DND-41 (cell line): ENCODE results near the gene ASIC3.

ENCODE experiments used
- ATAC-seq: fragments of 200-7000 bp; cut with Tn5 transposase; 3 replicates; pipeline ENCODE4 v1.9.1; 2021; ENCODE audit warnings: low read depth; ENCODE audit not compliant: insufficient read depth
- DNase-seq: peaks from one replicate; pipeline ENCODE4 v3.0.0-alpha.2; 2020
- H2AFZ ChIP-seq: 2 replicates; pipeline ENCODE4 v1.6.0; 2012; ENCODE audit warnings: low read depth, low read length
- H3K27ac ChIP-seq: 2 replicates; pipeline ENCODE4 v1.5.1; 2012; ENCODE audit warnings: low read length, inconsistent platforms
- H3K27me3 ChIP-seq: fragments of 200-600 bp; sonication (generic); 2 replicates; pipeline ENCODE4 v1.6.0; 2012; ENCODE audit warnings: low read length, mild to moderate bottlenecking, inconsistent platforms; ENCODE audit not compliant: insufficient read depth, poor library complexity
- H3K36me3 ChIP-seq: 2 replicates; pipeline ENCODE4 v1.5.1; 2012; ENCODE audit warnings: low read length, inconsistent platforms; ENCODE audit not compliant: insufficient read depth
- H3K4me1 ChIP-seq: 2 replicates; pipeline ENCODE4 v1.5.1; 2012; ENCODE audit warnings: mild to moderate bottlenecking, low read length; ENCODE audit not compliant: insufficient read depth
- H3K4me2 ChIP-seq: 2 replicates; pipeline ENCODE4 v1.6.0; 2012; ENCODE audit warnings: mild to moderate bottlenecking, moderate library complexity, low read length, inconsistent platforms; ENCODE audit not compliant: insufficient read depth
- H3K4me3 ChIP-seq, 2 experiments: fragments of 200-600 bp in 1 of 2; shearing (Covaris generic) in 1 of 2; 2 replicates each; pipeline ENCODE4 v1.5.1; 2012 to 2016; ENCODE audit warnings: inconsistent platforms in 2 of 2, low read length in 2 of 2, mild to moderate bottlenecking in 2 of 2, low read depth in 1 of 2, moderate library complexity in 1 of 2
- H3K79me2 ChIP-seq: 2 replicates; pipeline ENCODE4 v1.6.0; 2012; ENCODE audit warnings: low read length, inconsistent platforms; ENCODE audit not compliant: insufficient read depth
- H3K9ac ChIP-seq: 2 replicates; pipeline ENCODE4 v1.6.0; 2012; ENCODE audit warnings: low read depth, mild to moderate bottlenecking, inconsistent platforms, low read length, moderate library complexity
- H3K9me3 ChIP-seq: 2 replicates; pipeline ENCODE4 v1.5.1; 2012; ENCODE audit warnings: low read length, moderate library complexity, mild to moderate bottlenecking, inconsistent platforms; ENCODE audit not compliant: insufficient read depth, severe bottlenecking
- H4K20me1 ChIP-seq: 2 replicates; pipeline ENCODE4 v1.6.0; 2012; ENCODE audit warnings: low read length; ENCODE audit not compliant: insufficient read depth
- CTCF ChIP-seq: IDR thresholded peaks from 2 replicates; pipeline ENCODE4 v1.5.1; 2012; ENCODE audit warnings: borderline replicate concordance, low read length, moderate library complexity, mild to moderate bottlenecking; ENCODE audit not compliant: poor library complexity, severe bottlenecking; ENCODE audit errors: extremely low read depth
- EZH2 ChIP-seq: IDR thresholded peaks from 3 replicates; pipeline ENCODE4 v1.6.1; 2012; ENCODE audit warnings: borderline replicate concordance, low read depth, mild to moderate bottlenecking, moderate library complexity, low read length, inconsistent platforms; ENCODE audit not compliant: severe bottlenecking

Gene ASIC3

GRCh38 chr7:151033864-151034249, 14.5 kb upstream of the ASIC3 start:
- Histone ChIP-seq H3K27ac (no peak overlapping the region), H3K36me3 (peaks cover 56% of the 10 kb centered on the region), H4K20me1 (0 out of 2 replicates have a peak, but pooled peaks cover 11% of the 10 kb centered on the region), H3K9ac (no peak overlapping the region), H3K79me2 (peaks cover 21% of the 10 kb centered on the region), H3K4me3 (no peak overlapping the region), H3K27me3 (no peaks in the 10 kb centered on the region), H2AFZ (no peak overlapping the region), H3K4me1 (peaks cover 14% of the 10 kb centered on the region), H3K4me2 (no peak overlapping the region), H3K9me3 (no peaks in the 10 kb centered on the region)
- no peak for TF ChIP-seq EZH2
- no peak for TF ChIP-seq CTCF
- ATAC-seq = no peak
- DNase-seq = no peak

- no peak for DNase-seq
- no peak for ATAC-seq
- TF ChIP-seq CTCF = no peak
- no peak for TF ChIP-seq EZH2
- Histone ChIP-seq H3K9me3 (no peaks in the 10 kb centered on the region), H3K4me3 (no peak overlapping the region), H3K79me2 (peaks cover 15% of the 10 kb centered on the region), H4K20me1 (0 out of 2 replicates have a peak, but pooled peaks cover 11% of the 10 kb centered on the region), H3K9ac (no peak overlapping the region), H3K36me3 (peaks cover 56% of the 10 kb centered on the region), H2AFZ (no peak overlapping the region), H3K4me1 (peaks cover 8% of the 10 kb centered on the region), H3K4me2 (no peak overlapping the region), H3K27me3 (no peaks in the 10 kb centered on the region), H3K27ac (no peak overlapping the region)
Observed at GRCh38 chr7:151034312-151035025, 13.9 kb upstream of the ASIC3 start.

GRCh38 chr7:151035026-151035717, 13.2 kb upstream of the ASIC3 start:
- Histone ChIP-seq H3K4me1 (peaks cover under 1% of the 10 kb centered on the region; the same call in 1 of the 2 replicates), H3K27me3 (no peaks in the 10 kb centered on the region), H3K36me3 (peaks cover 56% of the 10 kb centered on the region), H4K20me1 (0 out of 2 replicates have a peak, but pooled peaks cover 11% of the 10 kb centered on the region), H2AFZ (no peak overlapping the region), H3K79me2 (peaks cover 9% of the 10 kb centered on the region; the same call in 1 of the 2 replicates), H3K4me2 (no peak overlapping the region), H3K27ac (no peak overlapping the region), H3K9me3 (no peaks in the 10 kb centered on the region), H3K9ac (no peak overlapping the region), H3K4me3 (no peak overlapping the region)
- TF ChIP-seq CTCF = no peak
- no peak for TF ChIP-seq EZH2
- ATAC-seq = no peak
- no peak for DNase-seq
